DMS153 (cell line): Measurements from ENCODE around the gene ICAM1.
"Not testable (repeated sequence)": the region's sequence is repeated elsewhere in the genome, so short reads cannot be mapped to it uniquely, and the experiment has no call there.

ENCODE experiments used
- DNase-seq: peaks from one replicate; lab custom pipeline; 2025; lab: John Stamatoyannopoulos, UW

The ICAM1 gene

DNA sequence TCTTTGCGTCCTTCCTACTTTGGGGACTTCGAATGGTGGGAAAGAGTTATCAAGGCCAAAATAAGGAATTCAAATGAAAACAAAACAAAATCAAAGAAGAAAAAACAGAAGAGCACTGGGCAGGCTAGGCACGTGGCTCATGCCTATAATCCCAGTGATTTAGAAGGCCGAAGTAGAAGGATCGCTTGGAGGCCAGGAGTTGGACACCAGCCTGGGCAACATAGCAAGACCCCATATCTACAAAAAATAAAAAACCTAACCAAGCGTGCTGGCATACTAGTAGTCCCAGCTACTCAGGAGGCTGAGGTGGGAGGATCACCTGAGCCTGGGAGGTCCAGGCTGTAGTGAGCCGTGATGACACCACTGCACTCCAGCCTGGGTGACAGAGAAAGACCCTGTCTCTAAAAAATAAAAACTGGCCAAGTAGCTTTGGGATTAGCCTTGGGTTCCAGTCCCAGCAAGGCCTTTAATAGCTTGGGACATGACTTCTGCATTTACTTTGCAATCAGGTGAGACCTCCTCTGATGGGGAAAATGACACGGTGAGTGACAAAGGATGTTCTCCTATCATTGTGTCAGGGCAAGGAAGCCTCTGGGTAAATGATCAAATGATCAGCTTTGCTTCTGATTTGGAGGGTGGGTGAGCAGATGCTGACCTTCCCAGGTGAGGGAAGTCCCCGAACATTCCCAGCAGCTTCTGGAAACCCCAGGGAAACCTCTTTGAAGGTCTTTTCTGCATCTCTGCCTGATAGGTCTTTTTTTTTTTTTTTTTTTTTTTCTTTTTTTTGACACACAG is 7.1 kb downstream of the ICAM1 start:
- no peak for DNase-seq

DNA sequence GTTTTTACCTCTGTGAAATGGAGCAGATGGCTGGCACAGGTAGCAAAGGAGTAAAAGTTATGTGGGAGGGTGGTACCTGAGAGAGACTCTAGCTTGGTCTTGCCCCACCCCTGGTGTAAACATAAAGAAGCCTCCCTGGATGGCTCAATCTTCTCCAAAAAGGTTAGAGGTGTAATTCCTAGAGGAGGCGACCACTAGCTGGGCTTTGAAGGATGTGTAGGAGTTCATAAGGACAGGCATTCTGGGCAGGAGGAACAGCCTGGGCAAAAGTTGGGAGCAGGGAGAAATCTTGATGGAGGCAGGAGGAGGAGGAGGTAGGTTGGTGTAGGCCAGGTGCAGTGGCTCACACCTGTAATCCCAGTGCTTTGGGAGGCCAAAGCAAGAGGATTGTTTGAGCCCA is 8.0 kb downstream of the ICAM1 start:
- no peak for DNase-seq

DNA sequence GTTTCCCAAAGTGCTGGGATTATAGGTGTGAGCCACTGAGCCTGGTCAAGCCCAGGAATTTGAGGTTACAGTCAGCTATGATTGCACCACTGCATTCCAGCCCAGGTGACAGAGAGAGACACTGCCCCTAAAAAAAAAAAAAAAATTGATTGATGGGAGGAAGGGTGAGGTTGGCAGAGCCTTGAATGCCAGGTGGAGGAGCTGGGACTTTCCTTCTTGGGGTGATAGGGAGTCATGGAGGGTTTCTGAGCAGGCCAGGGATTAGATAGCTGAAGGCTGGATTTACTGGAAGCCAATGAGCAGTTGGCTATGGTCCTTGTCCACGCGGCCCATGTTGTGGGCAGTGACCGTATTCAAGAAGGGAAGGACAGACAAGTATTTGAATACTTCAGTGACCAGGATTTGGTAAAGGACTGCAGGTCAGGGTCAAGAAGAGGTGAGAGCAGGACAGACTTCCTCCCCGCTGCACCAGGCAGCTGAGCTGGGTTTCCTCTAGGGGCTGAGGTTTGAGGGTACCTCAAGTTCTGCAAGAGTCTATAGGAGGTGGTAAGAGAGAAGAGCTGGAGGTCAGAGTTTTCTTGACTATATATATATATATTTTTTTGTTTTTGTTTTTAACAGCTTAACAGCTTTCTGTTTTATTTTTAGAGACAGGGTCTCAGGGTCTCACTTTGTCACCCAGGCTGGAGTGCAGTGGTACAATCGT is 9.0 kb downstream of the ICAM1 start:
- no peak for DNase-seq

DNA sequence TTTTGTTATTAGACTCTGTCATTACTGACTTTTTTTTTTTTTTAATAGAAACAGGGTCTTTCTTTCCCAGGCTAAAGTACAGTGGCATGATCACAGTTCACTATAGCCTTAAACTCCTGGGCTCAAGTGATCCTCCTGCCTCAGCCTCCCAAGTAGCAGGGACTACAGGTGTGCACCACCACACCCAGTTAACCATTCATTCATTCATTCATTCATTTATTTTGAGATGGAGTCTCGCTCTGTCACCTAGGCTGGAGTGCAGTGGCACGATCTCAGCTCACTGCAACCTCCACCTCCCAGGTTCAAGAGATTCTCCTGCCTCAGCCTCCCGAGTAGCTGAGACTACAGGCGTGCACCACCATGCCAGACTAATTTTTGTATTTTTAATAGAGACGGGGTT is 11.1 kb downstream of the ICAM1 start:
- DNase-seq, result not testable (repeated sequence)

DNA sequence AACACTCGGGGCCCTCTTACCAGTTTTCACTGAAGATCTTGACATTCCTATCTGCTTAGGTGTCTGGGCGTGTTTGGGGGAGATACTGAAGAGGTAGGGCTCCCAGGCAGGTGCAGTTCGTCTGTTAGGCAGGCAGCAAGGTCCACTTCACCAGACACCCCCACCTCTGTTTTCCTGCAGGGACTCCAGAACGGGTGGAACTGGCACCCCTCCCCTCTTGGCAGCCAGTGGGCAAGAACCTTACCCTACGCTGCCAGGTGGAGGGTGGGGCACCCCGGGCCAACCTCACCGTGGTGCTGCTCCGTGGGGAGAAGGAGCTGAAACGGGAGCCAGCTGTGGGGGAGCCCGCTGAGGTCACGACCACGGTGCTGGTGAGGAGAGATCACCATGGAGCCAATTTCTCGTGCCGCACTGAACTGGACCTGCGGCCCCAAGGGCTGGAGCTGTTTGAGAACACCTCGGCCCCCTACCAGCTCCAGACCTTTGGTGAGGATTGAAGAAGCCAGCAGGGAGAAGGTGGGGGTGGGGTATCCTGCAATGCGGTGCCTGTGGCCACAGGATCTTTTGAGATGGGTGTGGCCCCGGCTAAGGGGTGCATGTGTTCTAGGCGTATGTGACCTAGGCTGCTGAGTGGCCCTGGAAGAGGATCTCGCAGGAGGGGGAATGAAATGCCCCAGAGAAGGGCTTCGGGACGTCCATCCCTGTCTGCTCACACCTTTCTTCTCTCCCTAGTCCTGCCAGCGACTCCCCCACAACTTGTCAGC is 12.6 kb downstream of the ICAM1 start:
- no peak for DNase-seq

DNA sequence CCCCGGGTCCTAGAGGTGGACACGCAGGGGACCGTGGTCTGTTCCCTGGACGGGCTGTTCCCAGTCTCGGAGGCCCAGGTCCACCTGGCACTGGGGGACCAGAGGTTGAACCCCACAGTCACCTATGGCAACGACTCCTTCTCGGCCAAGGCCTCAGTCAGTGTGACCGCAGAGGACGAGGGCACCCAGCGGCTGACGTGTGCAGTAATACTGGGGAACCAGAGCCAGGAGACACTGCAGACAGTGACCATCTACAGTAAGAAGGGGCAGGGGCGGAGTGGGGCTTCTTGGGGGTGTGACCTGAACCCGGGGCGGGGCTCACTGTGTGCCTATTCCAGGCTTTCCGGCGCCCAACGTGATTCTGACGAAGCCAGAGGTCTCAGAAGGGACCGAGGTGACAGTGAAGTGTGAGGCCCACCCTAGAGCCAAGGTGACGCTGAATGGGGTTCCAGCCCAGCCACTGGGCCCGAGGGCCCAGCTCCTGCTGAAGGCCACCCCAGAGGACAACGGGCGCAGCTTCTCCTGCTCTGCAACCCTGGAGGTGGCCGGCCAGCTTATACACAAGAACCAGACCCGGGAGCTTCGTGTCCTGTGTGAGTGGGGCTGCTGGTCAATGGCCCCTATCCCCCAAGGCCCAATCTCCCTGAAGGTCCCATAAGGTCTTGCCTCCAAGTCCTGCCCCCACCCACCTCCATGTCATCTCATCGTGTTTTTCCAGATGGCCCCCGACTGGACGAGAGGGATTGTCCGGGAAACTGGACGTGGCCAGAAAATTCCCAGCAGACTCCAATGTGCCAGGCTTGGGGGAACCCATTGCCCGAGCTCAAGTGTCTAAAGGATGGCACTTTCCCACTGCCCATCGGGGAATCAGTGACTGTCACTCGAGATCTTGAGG is 13.4 kb downstream of the ICAM1 start:
- DNase-seq, result no peak

DNA sequence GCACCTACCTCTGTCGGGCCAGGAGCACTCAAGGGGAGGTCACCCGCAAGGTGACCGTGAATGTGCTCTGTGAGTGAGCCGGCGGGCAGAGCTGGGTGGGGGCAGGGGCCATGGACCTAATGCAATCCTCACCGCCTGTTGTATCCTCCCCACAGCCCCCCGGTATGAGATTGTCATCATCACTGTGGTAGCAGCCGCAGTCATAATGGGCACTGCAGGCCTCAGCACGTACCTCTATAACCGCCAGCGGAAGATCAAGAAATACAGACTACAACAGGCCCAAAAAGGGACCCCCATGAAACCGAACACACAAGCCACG is 14.0 kb downstream of the ICAM1 start:
- DNase-seq, result no peak

DNA sequence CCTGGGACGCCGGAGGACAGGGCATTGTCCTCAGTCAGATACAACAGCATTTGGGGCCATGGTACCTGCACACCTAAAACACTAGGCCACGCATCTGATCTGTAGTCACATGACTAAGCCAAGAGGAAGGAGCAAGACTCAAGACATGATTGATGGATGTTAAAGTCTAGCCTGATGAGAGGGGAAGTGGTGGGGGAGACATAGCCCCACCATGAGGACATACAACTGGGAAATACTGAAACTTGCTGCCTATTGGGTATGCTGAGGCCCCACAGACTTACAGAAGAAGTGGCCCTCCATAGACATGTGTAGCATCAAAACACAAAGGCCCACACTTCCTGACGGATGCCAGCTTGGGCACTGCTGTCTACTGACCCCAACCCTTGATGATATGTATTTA is 14.5 kb downstream of the ICAM1 start:
- DNase-seq, result no peak

DNA sequence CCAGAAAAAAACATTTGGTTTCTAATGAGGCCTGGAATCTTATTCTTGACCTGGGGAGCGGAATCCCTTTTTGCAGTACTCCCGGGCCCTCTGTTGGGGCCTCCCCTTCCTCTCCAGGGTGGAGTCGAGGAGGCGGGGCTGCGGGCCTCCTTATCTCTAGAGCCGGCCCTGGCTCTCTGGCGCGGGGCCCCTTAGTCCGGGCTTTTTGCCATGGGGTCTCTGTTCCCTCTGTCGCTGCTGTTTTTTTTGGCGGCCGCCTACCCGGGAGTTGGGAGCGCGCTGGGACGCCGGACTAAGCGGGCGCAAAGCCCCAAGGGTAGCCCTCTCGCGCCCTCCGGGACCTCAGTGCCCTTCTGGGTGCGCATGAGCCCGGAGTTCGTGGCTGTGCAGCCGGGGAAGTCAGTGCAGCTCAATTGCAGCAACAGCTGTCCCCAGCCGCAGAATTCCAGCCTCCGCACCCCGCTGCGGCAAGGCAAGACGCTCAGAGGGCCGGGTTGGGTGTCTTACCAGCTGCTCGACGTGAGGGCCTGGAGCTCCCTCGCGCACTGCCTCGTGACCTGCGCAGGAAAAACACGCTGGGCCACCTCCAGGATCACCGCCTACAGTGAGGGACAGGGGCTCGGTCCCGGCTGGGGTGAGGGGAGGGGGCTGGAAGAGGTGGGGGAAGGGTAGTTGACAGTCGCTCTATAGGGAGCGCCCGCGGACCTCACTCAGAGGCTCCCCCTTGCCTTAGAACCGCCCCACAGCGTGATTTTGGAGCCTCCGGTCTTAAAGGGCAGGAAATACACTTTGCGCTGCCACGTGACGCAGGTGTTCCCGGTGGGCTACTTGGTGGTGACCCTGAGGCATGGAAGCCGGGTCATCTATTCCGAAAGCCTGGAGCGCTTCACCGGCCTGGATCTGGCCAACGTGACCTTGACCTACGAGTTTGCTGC is 16.1 kb downstream of the ICAM1 start, which contains the start of gene ICAM4:
TSS of gene ICAM4 (plus strand) at position 153 of the 935 bp plus-strand sequence. CDS start at position 211, 58 bp downstream.
- no peak for DNase-seq

DNA sequence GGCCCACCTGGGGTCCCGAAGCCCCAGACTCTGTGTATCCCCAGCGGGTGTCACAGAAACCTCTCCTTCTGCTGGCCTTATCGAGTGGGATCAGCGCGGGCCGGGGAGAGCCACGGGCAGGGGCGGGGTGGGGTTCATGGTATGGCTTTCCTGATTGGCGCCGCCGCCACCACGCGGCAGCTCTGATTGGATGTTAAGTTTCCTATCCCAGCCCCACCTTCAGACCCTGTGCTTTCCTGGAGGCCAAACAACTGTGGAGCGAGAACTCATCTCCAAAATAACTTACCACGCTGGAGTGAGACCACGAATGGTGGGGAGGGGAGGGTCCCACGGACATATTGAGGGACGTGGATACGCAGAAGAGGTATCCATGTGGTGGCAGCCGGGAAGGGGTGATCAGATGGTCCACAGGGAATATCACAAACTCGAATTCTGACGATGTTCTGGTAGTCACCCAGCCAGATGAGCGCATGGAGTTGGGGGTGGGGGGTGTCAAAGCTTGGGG is 17.8 kb downstream of the ICAM1 start:
- DNase-seq, result no peak

DNA sequence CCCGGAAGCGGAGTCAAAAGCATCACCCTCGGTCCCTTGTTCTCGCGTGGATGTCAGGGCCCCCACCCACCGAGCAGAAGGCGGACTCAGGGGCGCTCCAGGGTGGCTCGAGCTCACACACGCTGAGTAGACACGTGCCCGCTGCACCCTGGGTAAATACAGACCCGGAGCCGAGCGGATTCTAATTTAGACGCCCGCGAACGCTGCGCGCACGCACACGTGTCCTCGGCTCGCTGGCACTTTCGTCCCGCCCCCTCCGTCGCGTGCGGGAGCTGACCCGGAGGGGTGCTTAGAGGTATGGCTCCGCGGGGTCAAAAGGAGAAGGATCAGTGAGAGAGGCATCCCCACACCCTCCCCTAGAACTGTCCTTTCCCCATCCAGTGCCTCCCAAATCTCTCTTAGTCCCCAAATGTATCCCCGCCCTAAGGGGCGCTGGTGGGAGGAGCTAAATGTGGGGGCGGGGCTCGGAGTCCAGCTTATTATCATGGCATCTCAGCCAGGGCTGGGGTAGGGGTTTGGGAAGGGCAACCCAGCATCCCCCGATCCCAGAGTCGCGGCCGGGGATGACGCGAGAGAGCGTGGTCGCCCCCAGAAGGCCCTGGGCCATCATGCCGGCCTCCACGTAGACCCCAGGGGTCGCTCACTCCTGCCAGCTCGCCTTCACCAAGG is 18.4 kb downstream of the ICAM1 start:
- DNase-seq, result peak; percentile 25

DNA sequence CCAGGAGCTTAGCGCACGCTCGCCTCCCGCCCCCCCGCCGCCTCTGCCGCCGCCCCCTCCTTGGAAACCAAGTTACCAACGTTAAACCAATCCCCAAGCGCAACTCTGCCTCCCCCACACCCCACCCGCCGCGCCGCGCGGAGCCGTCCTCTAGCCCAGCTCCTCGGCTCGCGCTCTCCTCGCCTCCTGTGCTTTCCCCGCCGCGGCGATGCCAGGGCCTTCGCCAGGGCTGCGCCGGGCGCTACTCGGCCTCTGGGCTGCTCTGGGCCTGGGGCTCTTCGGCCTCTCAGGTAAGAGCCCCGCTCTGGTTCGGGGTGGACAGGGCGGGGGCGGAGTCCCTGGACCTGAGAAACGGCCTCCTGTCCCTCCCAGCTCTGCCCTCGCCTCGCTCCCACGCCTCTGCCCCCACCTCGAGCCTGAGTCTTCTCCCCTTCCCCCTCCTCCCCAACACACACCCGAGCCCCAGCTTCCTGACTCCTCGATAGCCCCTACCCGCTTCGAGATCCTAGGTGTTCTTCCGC is 19.0 kb downstream of the ICAM1 start, which contains the start of gene ICAM5:
TSS of gene ICAM5 (plus strand) at position 117 of the 521 bp plus-strand sequence. CDS start at position 209, 92 bp downstream.
- no peak for DNase-seq

DNA sequence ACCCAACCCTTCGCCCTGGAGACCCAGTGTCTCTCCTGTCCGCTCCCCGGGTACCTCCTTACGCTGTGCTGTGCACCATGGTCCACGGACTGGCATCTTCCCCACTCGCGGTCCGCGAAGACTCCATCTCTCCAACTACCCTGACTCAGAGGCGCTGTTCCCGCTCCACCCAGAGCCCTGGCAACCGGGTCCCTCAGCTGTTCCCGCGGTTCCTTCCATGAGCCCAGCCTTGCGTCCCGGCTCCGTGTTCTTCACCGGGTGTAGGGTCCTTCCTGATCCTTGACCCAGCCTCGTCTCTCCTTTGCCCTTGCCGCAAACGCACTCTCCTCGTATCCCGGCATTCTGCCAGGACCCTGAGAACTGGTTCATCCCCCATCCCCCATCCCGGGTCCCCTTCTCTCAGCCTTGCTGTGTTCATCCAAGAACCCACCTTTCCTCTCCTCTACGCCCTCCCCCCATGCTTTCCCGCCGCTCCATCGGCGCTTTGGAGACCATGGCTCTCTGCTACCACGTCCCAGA is 19.5 kb downstream of the ICAM1 start:
- no peak for DNase-seq

DNA sequence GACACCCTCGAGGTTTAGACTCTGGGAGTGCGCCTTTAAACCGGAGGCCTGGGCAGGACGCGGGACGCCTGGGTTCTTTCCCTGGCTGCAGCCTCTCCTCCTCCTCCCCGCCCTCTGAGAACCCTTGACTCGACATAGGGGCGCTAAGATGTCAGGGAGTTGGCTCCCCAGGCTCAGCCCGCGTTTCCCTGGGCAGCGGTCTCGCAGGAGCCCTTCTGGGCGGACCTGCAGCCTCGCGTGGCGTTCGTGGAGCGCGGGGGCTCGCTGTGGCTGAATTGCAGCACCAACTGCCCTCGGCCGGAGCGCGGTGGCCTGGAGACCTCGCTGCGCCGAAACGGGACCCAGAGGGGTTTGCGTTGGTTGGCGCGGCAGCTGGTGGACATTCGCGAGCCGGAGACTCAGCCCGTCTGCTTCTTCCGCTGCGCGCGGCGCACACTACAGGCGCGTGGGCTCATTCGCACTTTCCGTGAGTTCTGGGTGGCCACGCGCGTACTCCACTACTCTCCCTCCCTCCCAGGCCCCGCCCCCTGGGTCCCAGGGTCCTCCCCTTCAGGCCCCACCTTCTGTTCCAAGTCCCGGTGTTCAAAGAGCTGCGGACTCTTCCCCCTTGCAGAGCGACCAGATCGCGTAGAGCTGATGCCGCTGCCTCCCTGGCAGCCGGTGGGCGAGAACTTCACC is 20.1 kb downstream of the ICAM1 start:
- no peak for DNase-seq

DNA sequence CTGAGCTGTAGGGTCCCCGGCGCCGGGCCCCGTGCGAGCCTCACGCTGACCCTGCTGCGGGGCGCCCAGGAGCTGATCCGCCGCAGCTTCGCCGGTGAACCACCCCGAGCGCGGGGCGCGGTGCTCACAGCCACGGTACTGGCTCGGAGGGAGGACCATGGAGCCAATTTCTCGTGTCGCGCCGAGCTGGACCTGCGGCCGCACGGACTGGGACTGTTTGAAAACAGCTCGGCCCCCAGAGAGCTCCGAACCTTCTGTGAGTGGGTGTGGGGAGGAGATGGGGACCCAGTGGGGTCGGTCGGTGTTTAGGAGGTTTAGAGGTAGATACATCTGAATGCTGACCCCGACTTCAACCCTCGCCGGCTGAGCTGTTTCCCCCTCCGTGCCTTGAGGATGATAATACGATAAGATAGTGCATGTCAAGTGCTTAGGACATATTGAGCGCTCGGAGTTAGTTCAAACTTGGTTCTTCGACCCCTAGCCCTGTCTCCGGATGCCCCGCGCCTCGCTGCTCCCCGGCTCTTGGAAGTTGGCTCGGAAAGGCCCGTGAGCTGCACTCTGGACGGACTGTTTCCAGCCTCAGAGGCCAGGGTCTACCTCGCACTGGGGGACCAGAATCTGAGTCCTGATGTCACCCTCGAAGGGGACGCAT is 20.8 kb downstream of the ICAM1 start:
- no peak for DNase-seq

DNA sequence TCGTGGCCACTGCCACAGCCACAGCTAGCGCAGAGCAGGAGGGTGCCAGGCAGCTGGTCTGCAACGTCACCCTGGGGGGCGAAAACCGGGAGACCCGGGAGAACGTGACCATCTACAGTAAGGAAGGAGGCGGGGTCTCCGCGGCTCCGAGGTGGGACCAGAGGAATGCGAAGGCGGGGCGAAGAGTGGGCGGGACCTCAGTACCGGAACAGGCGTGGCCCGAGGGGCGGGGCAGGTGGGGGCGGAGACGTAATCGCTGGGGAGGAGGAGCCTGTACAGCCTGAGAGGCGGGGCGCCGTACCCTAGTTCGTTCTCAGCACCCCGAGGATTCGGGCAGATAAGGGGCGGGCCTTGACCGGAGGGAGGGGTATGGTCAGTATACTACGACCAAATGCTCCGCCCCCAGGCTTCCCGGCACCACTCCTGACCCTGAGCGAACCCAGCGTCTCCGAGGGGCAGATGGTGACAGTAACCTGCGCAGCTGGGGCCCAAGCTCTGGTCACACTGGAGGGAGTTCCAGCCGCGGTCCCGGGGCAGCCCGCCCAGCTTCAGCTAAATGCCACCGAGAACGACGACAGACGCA is 21.4 kb downstream of the ICAM1 start:
- DNase-seq, result peak; percentile 45

DNA sequence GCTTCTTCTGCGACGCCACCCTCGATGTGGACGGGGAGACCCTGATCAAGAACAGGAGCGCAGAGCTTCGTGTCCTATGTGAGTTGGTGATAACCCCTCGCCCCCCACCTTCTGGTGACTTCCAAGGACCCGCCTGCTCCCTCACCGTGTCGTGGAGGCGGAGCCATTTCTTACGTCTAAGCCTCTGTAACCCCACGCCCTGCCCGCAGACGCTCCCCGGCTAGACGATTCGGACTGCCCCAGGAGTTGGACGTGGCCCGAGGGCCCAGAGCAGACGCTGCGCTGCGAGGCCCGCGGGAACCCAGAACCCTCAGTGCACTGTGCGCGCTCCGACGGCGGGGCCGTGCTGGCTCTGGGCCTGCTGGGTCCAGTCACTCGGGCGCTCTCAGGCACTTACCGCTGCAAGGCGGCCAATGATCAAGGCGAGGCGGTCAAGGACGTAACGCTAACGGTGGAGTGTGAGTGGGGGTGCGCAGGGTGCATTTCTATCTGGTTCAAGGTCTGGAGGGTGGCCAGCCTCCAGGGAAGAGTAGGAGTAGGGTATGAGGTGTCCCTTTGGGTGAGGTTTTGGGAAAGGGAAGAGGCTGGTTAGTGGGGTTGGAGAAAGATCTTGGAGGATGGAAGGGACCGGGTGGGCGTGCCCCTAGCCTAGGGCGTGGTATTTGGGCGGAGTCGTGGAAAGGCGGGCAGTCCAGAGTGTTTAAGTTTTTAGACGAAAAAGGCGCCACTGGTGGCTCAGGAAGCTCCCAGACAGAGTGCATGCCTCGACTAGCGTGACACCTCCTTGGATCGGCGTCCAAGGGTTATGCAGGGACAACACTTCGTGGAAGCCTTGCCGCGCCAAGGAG is 22.1 kb downstream of the ICAM1 start:
- no peak for DNase-seq
